Superior temporal gyrus (tissue), 1 donor: Measurements from ENCODE around the gene SLC4A1AP.
"Not testable (repeated sequence)": the region's sequence is repeated elsewhere in the genome, so short reads cannot be mapped to it uniquely, and the experiment has no call there.

Experiments used
- DNase-seq: peaks from one replicate; pipeline ENCODE4 v3.0.0-alpha.2; 2016; ENCODE audit errors: extremely low spot score

The SLC4A1AP gene

GRCh38 chr2:27663285-27664153 is at the start of gene SLC4A1AP, which contains the start of gene SUPT7L:
TSS of gene SLC4A1AP (plus strand) at chr2:27663889. CDS start at chr2:27663915, 26 bp downstream.
TSS of gene SUPT7L (minus strand) at chr2:27663614. CDS start at chr2:27662192, 1,422 bp downstream.
- DNase-seq = peak; percentile 93

DNA sequence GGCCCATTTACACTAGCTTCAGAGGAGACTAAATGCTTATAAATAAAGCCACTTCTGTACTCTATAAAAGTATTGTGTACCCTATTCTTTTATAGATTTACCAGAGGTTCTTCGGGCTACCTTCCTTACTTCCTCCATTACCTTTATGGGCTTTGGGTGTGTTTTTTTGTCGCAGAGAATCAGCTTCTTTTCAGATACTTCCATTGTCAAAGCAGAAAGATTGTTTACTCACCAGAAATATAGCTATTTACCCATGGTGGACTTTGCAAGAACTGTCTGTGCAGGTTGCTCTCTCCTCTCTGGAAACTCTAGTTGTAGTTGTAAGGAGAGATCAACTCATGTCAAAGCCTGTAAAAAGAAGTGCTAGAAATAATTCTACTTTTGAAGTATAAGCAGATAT is 49.7 kb upstream of the SLC4A1AP start:
- DNase-seq = no peak

- DNase-seq = no peak
Observed at GRCh38 chr2:27615316-27615715, 48.4 kb upstream of the SLC4A1AP start.

DNA sequence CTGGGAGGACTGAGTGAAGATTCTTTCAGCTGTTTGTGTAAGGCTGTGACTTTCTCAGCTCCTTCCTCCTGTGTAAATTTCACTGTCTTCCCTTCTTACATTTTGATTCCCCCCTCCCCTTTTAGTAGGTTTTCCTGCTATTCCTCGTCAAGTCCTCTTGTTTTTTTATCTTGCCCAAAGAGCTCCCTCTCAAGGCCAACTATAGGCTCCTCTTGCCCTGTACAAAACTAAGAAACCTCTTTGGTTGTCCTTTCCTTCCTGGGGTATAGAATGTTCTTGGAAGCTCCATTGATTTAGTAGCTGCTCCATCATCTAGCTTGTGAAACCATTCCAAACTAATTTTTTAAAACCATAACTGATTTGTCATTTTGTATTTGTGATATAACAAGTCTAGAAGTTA is 42.2 kb upstream of the SLC4A1AP start:
- no peak for DNase-seq

DNA sequence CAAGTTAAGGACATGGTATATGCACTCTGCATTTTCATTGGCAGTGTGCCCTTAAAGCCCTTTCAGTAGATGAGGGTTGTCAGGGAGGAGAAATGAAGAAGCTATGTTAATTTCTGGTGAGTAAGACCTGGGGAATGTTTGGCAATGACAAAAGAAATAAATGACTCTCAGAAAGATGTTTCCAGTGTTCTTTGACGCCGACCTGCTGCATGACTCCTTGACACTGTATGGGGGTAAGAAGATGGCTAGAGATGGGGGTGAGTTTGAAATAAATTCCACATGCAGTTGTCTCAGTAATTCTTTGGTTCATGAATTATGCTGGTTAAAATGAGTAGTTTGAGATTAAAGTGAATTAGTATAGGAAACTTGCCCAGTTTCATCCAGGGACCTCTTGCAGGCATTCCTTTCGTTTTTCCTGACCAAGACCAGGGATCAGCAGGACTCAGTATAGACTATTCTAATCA is 40.7 kb upstream of the SLC4A1AP start:
- DNase-seq = no peak

GRCh38 chr2:27624943-27625342 is 38.7 kb upstream of the SLC4A1AP start:
- no peak for DNase-seq

DNA sequence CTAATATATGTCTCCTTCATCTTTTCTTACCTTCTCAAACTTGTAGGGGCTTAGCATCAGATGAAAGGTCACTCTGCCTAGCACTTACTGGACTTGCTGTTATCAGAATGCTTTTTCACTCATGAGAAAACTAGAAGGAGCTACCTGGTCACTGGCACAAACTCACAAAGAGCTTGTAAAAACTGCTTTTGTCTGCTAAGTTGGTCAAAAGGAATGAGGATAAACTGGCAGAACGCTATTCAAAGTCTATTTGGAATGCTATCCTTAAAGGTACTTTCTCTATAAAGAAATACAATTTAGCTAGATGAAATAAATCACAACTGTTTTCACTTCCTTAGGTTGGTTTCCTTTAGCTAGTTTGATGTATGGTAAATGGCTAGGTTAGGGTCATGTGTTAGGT is 37.4 kb upstream of the SLC4A1AP start:
- DNase-seq = not testable (repeated sequence)

DNA sequence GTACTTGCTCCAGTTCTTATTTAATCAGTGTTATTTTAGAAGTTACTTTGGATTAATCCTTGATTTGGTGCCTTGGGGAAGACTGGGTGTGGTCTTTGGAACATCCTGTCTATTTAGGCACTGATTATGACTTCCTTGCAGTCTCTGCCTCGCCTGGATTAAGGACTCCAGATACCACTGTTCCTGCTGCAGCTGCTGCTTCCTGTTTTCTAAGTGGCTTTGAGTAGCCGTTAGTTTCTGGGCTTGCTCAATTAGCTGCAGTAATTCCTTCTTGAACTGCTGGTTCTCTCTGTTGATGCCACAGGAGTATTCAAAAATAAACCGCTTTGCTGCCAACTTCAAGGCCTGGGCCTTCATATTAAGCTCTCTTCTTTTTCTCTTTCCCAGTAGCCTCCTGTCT is 36.8 kb upstream of the SLC4A1AP start:
- DNase-seq = not testable (repeated sequence)

DNA sequence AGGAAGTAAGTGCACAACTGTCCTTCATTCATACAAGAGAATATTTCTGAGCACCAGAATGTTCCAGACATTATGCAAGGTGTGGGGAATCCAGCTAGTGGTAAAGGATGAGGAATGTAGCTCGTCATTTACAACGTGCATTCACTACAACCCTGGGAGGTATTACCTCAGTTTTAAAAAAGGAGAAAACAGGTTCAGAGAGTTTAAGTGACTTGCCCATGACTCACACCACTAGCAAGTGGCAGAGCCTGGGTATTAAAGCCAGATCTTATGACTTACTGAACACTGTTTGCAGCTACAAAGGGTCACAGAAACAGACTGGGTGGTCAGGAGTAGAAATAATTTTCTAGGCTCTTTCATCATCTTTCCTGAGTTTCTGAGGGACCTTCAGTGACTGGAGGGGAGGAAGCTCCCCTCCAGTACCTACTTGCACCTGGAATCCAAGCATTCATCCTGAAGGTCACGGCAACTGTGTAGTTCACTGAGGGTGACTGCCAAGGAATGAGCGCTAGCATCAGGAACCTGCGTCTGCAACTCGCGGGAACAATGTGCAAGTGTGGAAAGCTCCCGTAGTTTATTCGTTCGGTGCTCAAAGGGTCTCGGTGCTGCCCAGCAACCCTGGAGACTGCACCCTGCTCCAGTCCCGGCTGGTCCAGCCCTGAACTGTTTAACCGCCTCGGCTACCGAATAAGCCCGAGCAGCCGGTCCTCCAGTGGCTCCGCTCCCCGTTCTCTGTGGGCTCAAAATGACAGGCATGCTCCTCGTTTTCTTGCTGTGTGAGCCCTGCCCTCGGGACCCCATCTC is 35.5 kb upstream of the SLC4A1AP start:
- peak; percentile 26 for DNase-seq

DNA sequence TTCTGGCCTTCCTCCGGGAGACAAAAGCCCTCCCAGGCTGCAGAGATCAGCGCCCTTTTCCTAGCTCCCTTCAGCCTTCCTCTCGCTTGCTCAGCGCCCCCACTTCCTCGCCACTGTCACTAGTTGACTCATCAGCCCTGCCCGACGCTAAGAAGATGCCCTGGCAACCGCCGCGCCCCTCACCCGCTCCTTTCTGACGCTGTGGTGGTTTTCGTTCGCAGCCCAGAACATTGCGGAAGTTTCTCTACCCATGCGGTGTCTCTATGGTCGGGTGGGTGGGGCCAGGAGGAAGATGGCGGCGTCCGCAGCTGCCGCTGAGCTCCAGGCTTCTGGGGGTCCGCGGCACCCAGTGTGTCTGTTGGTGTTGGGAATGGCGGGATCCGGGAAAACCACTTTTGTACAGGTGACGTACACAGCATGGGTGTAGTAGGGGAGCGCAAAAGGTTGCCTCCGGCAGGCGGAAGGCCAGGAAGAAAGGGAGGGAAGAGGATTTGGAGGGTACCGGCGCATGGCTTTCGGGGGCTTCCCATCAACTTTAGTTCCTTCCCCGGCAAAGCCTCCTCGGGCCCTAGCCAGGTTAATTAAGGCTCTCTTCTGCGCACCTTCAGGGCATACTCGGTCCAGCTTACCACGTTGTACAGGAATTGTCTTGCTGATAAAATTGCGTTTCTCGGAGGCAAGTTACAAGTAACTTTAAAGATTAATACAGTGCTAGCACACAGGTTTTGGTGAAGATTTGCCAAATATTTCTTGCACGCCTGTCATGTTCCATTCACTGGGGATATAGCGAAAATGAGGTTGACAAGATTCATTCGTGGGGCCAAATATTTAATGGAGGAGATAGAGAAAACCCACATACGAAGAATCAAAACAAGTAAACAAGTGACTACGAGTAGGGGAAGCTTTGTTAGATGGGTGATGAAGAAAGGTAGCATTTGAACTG is 34.7 kb upstream of the SLC4A1AP start, which contains the start of the genes CCDC121 and GPN1:
Gene CCDC121 (minus strand): TSS at position 246 of the 943 bp plus-strand sequence. CDS start 1,213 bp downstream, outside the sequence.
Gene GPN1 (plus strand): TSS at position 284 of the 943 bp plus-strand sequence. CDS start 9 bp downstream, at position 293.
- peak; percentile 91 for DNase-seq

- DNase-seq = not testable (repeated sequence)
Observed at GRCh38 chr2:27630257-27630656, 33.4 kb upstream of the SLC4A1AP start.

- DNase-seq = no peak
Observed at GRCh38 chr2:27634291-27634690, 29.4 kb upstream of the SLC4A1AP start.

GRCh38 chr2:27636766-27637165 is 26.9 kb upstream of the SLC4A1AP start:
- no peak for DNase-seq

DNA sequence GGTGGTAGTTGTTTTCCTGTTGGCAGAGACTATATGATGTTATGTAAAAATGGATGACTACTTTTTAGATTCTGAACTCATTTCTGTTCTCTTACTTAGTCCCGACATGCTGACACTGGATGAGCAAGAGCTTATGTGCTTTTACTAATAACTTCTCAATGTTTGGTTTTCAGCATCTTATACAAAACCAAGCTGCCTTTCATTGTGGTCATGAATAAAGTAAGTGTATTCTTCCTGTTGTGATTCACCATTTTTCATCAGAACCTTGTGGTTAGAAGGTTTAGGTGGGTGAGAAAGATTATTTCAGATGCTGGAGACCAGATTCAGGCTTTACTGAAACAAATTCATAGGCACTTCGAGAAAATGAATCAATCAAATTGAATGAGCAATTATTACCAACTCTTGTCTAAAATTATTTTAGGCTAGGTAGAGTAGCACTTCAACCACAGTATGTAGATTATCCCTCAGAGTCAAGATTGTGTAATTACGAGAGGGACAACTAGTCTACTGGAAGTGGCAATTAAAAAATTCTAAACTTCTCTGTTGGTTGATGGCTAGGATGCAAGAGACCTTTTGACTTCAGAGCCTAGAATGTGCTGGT is 25.6 kb upstream of the SLC4A1AP start:
- no peak for DNase-seq

DNA sequence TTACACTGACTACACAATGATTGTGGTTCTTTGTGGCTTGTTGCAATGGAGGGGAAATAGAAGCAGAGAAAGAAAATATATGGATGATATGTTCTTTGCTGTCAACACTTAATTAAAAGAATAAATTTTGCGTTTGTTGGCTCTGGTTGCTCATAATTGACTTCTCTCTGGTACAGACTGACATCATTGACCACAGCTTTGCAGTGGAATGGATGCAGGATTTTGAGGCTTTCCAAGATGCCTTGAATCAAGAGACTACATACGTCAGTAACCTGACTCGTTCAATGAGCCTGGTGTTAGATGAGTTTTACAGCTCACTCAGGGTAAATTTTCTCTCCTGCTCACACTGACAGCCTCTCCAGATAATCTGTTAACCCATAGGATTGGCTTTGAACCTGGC is 25.0 kb upstream of the SLC4A1AP start:
- no peak for DNase-seq

GRCh38 chr2:27640722-27641245 is 22.9 kb upstream of the SLC4A1AP start:
- no peak for DNase-seq

GRCh38 chr2:27645197-27645596 is 18.5 kb upstream of the SLC4A1AP start:
- DNase-seq = no peak

GRCh38 chr2:27647289-27647688 is 16.4 kb upstream of the SLC4A1AP start:
- DNase-seq = no peak

- no peak for DNase-seq
Observed at GRCh38 chr2:27647737-27648136, 16.0 kb upstream of the SLC4A1AP start.

DNA sequence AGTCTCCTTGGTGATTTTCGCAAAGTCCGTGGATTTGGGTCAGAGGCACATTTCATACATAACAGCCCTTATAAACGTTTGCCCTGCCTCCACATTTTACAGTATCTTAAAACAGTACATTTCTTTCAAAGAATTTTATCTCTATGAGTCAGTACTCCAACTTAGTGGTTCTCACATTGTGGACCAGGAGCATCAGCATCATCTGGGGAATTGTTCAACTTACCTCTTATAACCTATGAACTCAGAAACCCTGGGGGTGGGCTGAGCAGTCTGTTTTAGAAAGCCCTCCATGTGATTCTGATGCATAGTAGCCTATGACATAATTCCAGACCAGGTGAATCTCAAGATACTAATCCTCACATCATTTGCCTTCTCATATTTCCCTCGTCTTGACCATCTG is 12.6 kb upstream of the SLC4A1AP start:
- DNase-seq = no peak
